DOHH2 (cell line): ENCODE measurements around the gene DERA.

Experiments
- H3F3A ChIP-seq: fragments of 200-600 bp; sonication (generic), shearing (Covaris generic); 2 replicates; pipeline ENCODE4 v1.6.0; 2016; ENCODE audit warnings: antibody characterized with exemption, mild to moderate bottlenecking; ENCODE audit not compliant: control insufficient read depth, insufficient read depth
- H3K27ac ChIP-seq: fragments of 200-600 bp; sonication (generic); 2 replicates; pipeline ENCODE4 v1.5.1; 2014; ENCODE audit warnings: low read depth, mild to moderate bottlenecking, low read length, moderate library complexity
- H3K27me3 ChIP-seq: fragments of 200-600 bp; sonication (generic); 2 replicates; pipeline ENCODE4 v1.6.1; 2014; ENCODE audit warnings: mild to moderate bottlenecking, low read length, mixed read lengths; ENCODE audit not compliant: control insufficient read depth
- H3K36me3 ChIP-seq: fragments of 200-600 bp; sonication (generic); 2 replicates; pipeline ENCODE4 v1.6.1; 2014; ENCODE audit warnings: mild to moderate bottlenecking, low read length, moderate library complexity, mixed read lengths; ENCODE audit not compliant: control insufficient read depth
- H3K4me1 ChIP-seq: fragments of 200-600 bp; sonication (generic); 2 replicates; pipeline ENCODE4 v1.6.1; 2014; ENCODE audit warnings: mild to moderate bottlenecking, low read length, mixed read lengths; ENCODE audit not compliant: control insufficient read depth
- H3K4me2 ChIP-seq: fragments of 200-600 bp; sonication (generic); 2 replicates; pipeline ENCODE4 v1.6.0; 2014; ENCODE audit warnings: mild to moderate bottlenecking, low read length, moderate library complexity
- H3K4me3 ChIP-seq: fragments of 200-600 bp; sonication (generic); 2 replicates; pipeline ENCODE4 v1.5.1; 2014; ENCODE audit warnings: mild to moderate bottlenecking, low read length, mixed read lengths
- H3K79me2 ChIP-seq: fragments of 200-600 bp; sonication (generic); 2 replicates; pipeline ENCODE4 v1.6.1; 2014; ENCODE audit warnings: mild to moderate bottlenecking, low read length, mixed read lengths; ENCODE audit not compliant: control insufficient read depth
- H3K9me2 ChIP-seq: fragments of 200-600 bp; sonication (generic); replicated peaks from 2 replicates; pipeline ENCODE4 v1.6.1; 2014; ENCODE audit warnings: mild to moderate bottlenecking, low read length, mixed read lengths; ENCODE audit not compliant: control insufficient read depth
- H3K9me3 ChIP-seq: fragments of 200-600 bp; sonication (generic); 2 replicates; pipeline ENCODE4 v1.6.1; 2014; ENCODE audit warnings: antibody characterized with exemption, low read length, mixed read lengths; ENCODE audit not compliant: control insufficient read depth, insufficient read depth
- H4K20me1 ChIP-seq: fragments of 200-600 bp; sonication (generic); 2 replicates; pipeline ENCODE4 v1.6.0; 2014; ENCODE audit warnings: low read depth, mild to moderate bottlenecking, antibody characterized with exemption, low read length, moderate library complexity; ENCODE audit not compliant: control insufficient read depth, insufficient read depth
- CTCF ChIP-seq: fragments of 200-600 bp; sonication (generic); IDR thresholded peaks from one replicate; pipeline ENCODE4 v1.5.1; 2014; ENCODE audit warnings: antibody characterized with exemption, mild to moderate bottlenecking, low read depth, low read length; ENCODE audit not compliant: poor library complexity, severe bottlenecking
- EZH2phosphoT487 ChIP-seq: fragments of 200-600 bp; sonication (generic); IDR thresholded peaks from 2 replicates; pipeline ENCODE4 v1.6.1; 2017; ENCODE audit warnings: borderline replicate concordance, mild to moderate bottlenecking, antibody characterized with exemption, low read length, moderate library complexity, mixed read lengths

The DERA gene

DNA sequence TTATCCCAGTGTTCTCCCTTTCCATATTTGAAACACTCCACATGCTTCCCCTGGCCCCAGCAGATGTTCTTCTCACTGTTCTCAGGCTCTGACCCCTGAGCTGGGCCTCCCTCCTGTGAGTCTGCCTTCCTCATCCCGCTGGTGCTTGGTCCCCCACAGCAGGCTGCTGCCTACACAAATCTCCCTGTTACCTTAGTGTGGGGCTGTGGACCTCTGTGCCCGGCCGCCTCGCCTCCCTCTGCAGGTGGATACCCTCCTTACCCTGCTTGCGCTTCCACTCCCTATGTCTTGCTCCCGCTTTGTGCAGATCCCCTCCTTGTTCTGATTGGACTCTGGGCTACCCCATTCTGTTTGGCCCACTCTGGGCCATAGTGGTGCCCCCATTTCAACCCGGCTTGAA, 6.9 kb downstream of the DERA start:
- no peak overlapping the region for H3K27ac ChIP-seq
- H3K4me3 ChIP-seq: no peak overlapping the region
- no peak overlapping the region for H3K4me2 ChIP-seq
- no peaks in the 10 kb centered on the region for H3F3A ChIP-seq
- H3K27me3 ChIP-seq: no peaks in the 10 kb centered on the region
- TF ChIP-seq CTCF: no peak
- no peak for TF ChIP-seq EZH2phosphoT487
- H3K9me2 ChIP-seq: no peaks in the 10 kb centered on the region
- H3K9me3 ChIP-seq: no peaks in the 10 kb centered on the region
- H3K79me2 ChIP-seq: peaks cover 34% of the 10 kb centered on the region
- H3K36me3 ChIP-seq: no peaks in the 10 kb centered on the region
- peaks cover 5% of the 10 kb centered on the region; the same call in 1 of the 2 replicates for H3K4me1 ChIP-seq
- no peaks in the 10 kb centered on the region for H4K20me1 ChIP-seq

DNA sequence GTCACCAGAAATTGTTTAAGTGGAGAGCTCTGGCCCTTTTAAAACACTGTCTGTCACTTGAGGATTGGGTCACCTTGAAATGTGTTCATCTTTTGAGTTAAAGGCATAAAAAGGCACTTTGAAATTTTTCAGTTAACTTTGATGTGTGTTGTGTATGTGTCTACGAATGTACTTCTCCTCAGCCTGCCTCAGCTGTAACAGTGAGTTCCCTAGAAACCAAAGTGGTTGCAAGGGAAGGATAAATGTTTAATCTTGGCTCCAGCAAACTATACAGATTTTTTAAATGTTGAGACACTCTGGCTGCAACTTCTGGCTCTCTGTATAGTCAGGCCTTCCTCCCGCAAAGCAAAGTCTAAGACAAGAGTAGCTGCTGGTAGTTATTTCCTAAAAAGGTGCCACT, 8.3 kb downstream of the DERA start:
- Histone ChIP-seq H3K79me2 (peaks cover 28% of the 10 kb centered on the region), H3K9me3 (no peaks in the 10 kb centered on the region)
- TF ChIP-seq EZH2phosphoT487: no peak
- no peak for TF ChIP-seq CTCF

DNA sequence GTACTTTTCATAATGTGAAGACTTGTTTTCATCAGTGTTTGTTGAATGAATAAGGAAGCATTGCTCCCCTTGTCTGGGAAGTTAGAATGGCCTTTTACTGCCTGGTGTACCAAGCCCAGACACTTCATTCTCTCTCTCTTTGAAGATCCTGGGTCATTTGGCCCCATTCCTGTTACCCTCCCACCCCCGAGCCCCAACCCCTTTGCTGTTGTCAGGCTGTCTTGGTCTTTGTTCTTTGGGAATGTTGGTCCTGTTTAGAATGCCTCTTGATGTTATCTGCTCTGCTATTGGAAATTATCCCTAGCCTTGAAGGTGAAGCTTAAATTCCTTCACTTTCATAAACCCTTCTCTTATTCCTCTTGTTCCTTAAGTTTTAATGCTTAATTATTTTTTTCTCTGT, 13.8 kb downstream of the DERA start:
- no peaks in the 10 kb centered on the region for H3K9me3 ChIP-seq
- H3K36me3 ChIP-seq: no peaks in the 10 kb centered on the region
- no peaks in the 10 kb centered on the region for H4K20me1 ChIP-seq
- no peak overlapping the region for H3K27ac ChIP-seq
- H3K9me2 ChIP-seq: no peaks in the 10 kb centered on the region
- no peak overlapping the region for H3K4me2 ChIP-seq
- TF ChIP-seq EZH2phosphoT487: no peak
- no peak for TF ChIP-seq CTCF
- H3K4me3 ChIP-seq: no peak overlapping the region
- H3F3A ChIP-seq: no peaks in the 10 kb centered on the region
- peaks cover 26% of the 10 kb centered on the region for H3K79me2 ChIP-seq
- H3K27me3 ChIP-seq: no peaks in the 10 kb centered on the region
- no peaks in the 10 kb centered on the region for H3K4me1 ChIP-seq

More for the DNA sequence above, 8.3 kb downstream of the DERA start:
- Histone ChIP-seq H3K4me3 (no peak overlapping the region), H3K4me2 (no peak overlapping the region), H3F3A (no peaks in the 10 kb centered on the region), H3K9me2 (no peaks in the 10 kb centered on the region), H3K36me3 (no peaks in the 10 kb centered on the region), H3K27me3 (no peaks in the 10 kb centered on the region), H3K4me1 (no peaks in the 10 kb centered on the region), H3K27ac (no peak overlapping the region), H4K20me1 (no peaks in the 10 kb centered on the region)

DNA sequence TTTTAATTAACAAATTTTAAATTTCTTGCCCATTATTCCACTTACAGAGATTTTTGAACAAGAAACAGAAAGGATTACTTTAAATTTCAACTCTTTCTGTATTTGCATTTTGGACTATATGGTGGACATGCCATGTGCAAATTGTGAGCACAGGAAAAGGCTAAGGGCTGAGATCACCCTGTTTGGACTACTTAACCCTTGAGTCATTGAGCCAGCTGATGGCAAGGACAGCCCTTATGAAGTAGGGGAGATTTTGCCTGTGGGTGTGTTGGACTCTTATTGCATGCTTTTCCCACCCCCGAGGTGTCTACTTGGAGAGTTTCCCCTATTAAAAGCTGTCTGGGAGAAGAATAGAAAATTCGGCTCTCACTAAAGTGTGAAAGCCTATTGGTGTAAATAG, 17.2 kb downstream of the DERA start:
- no peaks in the 10 kb centered on the region for H4K20me1 ChIP-seq
- H3K9me3 ChIP-seq: no peaks in the 10 kb centered on the region
- no peaks in the 10 kb centered on the region for H3K9me2 ChIP-seq
- H3K4me3 ChIP-seq: no peak overlapping the region
- no peaks in the 10 kb centered on the region for H3K27me3 ChIP-seq
- TF ChIP-seq CTCF (no peak), EZH2phosphoT487 (no peak)
- no peak overlapping the region for H3K27ac ChIP-seq
- peaks cover 4% of the 10 kb centered on the region; the same call in 1 of the 2 replicates for H3F3A ChIP-seq
- H3K4me2 ChIP-seq: no peak overlapping the region
- peaks cover 22% of the 10 kb centered on the region for H3K79me2 ChIP-seq
- no peaks in the 10 kb centered on the region for H3K36me3 ChIP-seq
- peaks cover 14% of the 10 kb centered on the region for H3K4me1 ChIP-seq
